Stimulated activated CD8-positive, alpha-beta memory T cell treated with anti-CD3 and anti-CD28 coated beads, Interleukin-15, amount 100 ng/mL, for 48 hours (primary cell): ENCODE measurements around the gene PRDM1.
"Not testable (repeated sequence)": the region's sequence is repeated elsewhere in the genome, so short reads cannot be mapped to it uniquely, and the experiment has no call there.

Experiments
- DNase-seq, 2 donors: peaks; one replicate each; pipeline ENCODE4 v3.0.0-alpha.2; 2020; ENCODE audit warnings: low read depth in 2 of 2

The PRDM1 gene

DNA sequence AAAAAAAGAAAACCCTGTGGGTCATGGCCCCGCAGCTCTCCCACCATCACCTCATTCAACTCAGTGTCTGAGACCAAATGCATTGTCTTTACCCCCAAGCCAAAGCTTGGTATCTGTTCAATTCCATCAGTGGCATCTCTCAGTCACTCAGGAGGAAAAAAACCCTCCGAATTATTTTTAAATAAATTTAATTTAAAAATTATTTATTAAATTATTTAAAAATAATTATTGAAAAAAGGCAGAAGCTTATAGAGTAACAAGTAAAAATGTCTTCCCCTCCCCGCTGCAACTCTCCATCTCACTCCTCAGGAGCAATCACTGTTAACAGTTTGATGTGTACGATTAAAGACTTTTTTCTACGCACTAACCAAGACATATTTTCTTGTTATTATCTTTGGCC, 50.7 kb downstream of the PRDM1 start:
- no peak for DNase-seq

DNA sequence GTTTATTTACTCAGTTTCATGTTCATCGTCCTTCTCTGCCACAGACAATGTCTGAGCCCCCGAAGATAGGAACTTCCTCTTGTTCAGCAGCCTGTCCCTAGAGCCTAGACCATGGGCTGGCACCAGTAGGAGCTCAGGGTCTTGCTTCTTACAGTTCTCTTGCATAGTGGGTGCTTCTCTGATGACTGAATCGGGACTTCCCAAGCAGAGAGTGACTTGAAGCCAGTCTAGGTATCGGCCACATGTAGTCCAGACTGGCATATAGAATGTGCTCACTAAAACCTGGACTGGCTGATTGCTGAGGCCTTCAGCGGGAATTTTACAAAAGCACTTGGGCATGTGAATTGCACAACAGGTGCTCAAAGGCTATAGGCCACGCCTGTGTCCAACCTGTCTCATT, 52.0 kb downstream of the PRDM1 start:
- DNase-seq = no peak

DNA sequence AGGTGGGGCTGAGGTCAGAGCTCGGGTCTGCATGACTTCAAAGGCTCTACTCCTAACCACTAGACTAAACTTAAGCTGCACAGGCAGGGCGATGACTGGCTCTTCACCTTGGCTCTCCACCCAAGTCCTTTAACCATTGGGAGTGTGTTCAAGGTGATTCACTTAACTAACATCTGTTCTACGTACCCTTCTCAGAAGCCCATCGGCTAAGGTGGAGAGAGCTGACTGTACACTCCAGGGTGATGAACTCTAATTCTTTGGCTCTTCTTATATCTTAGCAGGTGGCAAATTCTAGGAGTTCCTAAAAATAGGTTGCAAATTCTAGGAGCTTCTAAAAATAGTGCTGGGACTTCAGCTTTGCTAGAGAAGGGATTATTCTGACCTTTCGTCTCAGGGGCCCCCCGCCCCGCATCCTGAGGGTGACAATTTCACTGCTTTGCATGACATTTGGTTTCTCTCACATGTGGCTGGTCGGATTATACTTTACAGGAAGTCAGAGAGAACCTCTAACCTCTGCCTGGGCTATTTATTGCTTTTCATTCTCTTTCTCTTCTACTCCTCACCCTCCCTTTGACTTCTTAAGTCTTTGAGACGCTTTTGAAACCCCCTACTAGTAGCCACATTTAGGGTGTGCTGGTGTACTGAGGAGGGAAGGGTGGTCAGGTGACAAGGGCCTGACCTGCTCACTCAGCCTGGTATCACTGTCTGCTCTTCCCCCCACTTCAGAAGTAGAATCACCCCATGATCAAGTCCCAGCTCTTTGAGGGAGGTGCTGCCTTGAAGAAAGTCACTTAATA, 55.5 kb downstream of the PRDM1 start:
- DNase-seq = peak; percentile 57 to 76

- no peak for DNase-seq
Observed at GRCh38 chr6:106142876-106143431, 56.8 kb downstream of the PRDM1 start.

- DNase-seq = no peak
Observed at GRCh38 chr6:106143665-106144064, 57.5 kb downstream of the PRDM1 start.

DNA sequence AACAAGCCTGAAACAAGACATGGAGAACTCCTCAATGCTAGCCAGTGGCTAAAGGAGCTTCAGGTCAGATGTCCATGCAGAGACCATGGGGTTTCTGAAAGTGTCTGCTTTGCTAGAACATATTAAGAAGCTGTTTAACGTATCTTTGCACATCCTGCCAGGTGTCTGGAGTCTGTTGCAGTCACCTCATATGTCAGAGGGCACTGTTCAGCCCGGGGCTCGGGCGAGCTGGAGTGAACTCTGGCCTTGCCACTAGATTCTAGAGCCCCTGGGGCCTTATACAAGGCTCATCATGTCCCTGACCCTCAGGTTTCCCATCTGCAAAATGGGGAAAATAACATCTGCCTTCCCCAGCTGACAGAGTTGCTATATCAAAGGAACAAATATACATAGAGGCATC, 59.0 kb downstream of the PRDM1 start:
- no peak for DNase-seq

GRCh38 chr6:106145741-106146227, 59.6 kb downstream of the PRDM1 start:
- DNase-seq = peak; percentile 37 to 40

DNA sequence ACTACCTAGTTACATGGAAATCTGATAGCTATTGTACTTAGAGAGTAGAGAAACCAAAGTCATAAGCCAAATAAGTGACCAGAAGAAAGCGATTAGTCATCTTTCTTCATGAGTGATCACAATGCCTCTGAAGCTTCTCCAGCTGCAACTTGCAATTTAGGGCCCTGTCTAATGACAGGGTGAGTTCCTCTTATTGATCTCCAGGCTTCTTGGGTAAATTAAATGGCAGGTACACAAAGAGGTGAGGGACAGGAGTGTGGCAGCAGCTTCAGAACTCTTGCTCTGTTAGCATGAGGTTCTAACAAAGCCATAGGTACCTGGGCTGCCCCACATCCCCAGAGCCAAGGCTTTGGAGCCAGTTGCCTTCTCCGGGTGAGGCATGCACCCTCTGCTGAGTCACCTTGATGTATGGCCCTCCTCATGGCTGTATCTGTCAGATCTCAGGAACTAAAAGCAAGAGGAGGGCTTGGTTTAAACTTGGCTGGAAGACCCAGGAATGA, 60.8 kb downstream of the PRDM1 start:
- no peak for DNase-seq

DNA sequence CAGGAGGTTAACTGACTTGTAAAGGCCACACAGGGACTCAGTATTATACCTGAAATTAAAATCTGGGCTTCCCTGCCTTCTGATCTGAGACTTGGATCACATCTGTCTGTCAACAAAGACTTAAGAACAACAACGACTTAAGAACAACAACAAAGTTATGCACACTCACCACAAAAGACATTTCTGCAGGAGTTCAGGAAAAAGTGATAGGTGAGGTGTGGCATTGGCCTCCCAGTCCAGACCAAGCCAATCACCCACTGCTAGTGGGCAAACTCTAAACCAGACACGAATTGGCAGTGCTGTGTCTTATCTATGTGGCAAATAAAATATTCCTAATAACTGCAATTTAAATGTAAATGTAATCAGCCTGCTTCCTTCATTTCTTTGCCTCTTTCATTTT, 61.3 kb downstream of the PRDM1 start:
- no peak for DNase-seq

GRCh38 chr6:106149472-106150069, 63.4 kb downstream of the PRDM1 start:
- DNase-seq = peak in 1 of 2 donors; percentile 38

DNA sequence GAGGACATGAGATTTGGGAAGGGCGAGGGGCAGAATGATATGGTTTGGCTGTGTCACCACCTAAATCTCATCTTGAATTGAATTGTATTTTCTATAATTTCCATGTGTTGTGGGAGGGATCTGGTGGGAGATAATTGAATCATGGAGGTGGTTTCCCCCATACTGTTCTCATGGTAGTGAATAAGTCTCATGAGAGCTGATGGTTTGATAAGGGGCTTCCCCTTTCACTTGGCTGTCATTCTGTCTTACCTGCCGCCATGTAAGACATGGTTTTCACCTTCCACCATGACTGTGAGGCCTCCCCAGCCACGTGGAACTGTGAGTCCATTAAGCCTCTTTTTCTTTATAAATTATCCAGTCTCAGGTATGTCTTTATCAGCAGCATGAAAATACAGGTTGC, 66.3 kb downstream of the PRDM1 start:
- DNase-seq = not testable (repeated sequence)

- no peak for DNase-seq
Observed at GRCh38 chr6:106152952-106153351, 66.8 kb downstream of the PRDM1 start.

DNA sequence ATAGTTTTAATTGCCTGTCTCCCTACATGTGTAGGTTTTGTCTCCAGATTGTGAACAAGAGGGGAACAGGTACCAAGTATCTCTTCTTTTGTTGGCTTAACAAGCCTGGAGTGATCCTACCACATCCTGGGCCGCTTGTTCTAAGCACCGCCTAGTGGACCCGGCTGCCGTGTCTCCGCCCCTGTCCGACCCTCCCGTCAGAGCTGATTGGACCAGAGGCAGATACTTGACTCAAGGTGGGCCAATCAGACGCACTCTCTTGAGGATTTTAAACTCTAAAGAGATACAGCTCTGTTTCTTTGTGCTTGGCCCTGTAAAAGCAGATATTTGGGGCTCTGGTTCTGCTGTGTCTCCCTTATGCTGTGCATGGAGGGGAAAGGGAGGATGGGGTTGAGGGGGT, 68.2 kb downstream of the PRDM1 start:
- no peak for DNase-seq

- no peak for DNase-seq
Observed at GRCh38 chr6:106155219-106155830, 69.2 kb downstream of the PRDM1 start.

GRCh38 chr6:106156413-106156812, 70.3 kb downstream of the PRDM1 start:
- no peak for DNase-seq

GRCh38 chr6:106156863-106157262, 70.7 kb downstream of the PRDM1 start:
- DNase-seq = no peak

DNA sequence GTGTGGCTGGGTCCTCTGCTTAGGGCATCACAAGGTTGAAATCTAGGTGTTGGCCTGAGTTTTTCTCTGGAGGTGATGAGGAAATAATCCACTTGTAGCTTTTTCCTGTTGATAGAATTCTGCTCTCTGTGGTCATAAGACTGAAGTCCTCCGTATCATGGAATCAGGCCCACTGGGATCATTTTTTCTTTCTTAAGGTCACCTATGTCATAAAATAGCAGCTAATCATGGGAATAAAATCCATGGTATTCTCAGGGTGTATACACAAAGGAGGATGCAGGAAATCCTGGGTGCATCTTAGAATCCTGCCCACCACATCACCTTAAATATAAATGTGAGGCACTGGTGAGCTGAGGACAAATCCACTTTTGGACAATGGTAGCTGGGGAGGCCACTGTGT, 72.7 kb downstream of the PRDM1 start:
- no peak for DNase-seq
